Epidermal melanocyte (primary cell): ENCODE results near the gene TBC1D3.
"Not testable (repeated sequence)": the region's sequence is repeated elsewhere in the genome, so short reads cannot be mapped to it uniquely, and the experiment has no call there.

Experiments
- DNase-seq: peaks from one replicate; pipeline ENCODE4 v3.0.0; 2011; ENCODE audit warnings: low spot score; ENCODE audit not compliant: insufficient read length

TBC1D3 gene

GRCh38 chr17:38192455-38192854 is at the start of gene TBC1D3:
TSS of gene TBC1D3 (minus strand) at chr17:38192555. CDS start at chr17:38191029, 1,526 bp downstream.
- not testable (repeated sequence) for DNase-seq

GRCh38 chr17:38232790-38233189 is 40.4 kb upstream of the TBC1D3 start:
- not testable (repeated sequence) for DNase-seq

DNA sequence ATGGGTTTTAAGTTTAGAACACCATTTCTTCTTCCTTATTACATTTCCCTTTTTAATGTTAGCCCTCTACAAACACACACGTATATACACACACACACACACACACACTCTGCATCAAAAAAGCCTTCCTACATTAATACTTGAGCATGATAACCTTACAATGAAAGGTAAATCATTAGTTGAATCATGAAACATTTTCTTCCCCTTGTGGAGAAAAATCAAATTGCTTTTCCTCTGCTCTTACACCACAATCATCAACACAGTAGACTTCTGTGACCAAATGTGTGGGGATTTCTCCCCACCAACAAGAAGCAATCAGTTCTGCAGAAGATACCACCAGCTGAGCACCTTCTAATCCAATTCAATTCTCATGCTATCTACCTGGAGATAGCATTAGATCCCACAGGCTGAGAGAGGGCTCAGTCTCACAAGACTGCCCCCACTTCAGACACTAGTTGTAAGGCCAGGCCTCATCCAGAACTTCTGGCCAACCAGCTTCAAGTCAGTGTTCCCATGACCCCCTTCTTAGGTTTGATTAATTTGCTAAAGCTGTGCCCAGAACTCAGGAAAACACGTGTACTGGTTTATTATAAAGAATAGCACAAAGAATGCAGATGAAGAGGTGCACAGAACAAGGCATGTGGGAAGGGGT is 33.6 kb upstream of the TBC1D3 start:
- DNase-seq: not testable (repeated sequence)

- DNase-seq: not testable (repeated sequence)
These were observed 28.5 kb upstream of the TBC1D3 start for GRCh38 chr17:38220867-38221266.

GRCh38 chr17:38200271-38200670 is 7.9 kb upstream of the TBC1D3 start:
- not testable (repeated sequence) for DNase-seq

DNA sequence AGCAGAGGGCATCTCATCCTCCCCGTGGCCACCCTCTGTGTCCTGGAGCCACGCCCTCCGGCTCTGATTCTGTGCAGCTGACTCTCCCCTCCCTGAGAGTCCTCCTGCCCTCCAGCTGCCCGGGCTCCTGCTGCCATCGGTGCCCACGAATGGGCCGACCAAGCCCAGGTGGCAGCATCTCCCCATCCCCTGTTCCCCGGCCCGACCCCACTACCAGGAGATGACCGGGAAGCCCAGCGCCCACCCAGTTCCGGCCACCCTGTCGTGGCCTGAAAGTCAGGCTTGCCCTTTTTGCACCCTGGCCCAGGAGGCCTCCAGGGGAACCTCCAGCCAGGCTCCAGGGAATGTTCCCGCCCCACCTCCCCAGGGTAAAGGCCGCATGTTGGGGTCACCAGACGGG is 57.5 kb downstream of the TBC1D3 start:
- DNase-seq: not testable (repeated sequence)
